Measurements from ENCODE around the gene WDR18.

Gene WDR18

DNA sequence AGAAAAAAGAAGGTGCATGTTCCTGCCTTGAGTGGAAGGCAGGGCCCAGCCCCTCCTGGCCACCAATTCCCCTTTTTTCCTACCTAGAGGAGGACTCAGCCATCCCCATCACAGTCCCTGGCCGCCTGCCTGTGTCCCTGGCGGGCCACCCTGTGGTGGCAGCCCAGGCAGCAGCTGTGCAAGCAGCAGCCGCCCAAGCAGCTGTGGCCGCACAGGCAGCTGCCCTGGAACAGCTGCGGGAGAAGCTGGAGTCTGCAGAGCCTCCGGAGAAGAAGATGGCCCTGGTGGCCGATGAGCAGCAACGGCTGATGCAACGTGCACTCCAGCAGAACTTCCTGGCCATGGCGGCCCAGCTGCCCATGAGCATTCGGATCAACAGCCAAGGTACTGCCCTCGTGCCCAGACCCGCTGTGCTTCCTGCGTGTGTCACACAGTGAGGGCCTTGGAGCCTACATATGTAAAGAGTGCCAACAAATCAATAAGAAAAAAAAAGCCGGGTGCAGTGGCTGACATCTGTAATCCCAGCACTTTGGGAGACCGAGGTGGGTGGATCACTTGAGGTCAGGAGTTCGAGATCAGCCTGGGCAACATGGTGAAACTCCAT, 17.6 kb upstream of the WDR18 start:
- no peak for DNase-seq

- DNase-seq = no peak
Measured at GRCh38 chr19:970695-971094, 13.4 kb upstream of the WDR18 start.

GRCh38 chr19:971795-972194, 12.3 kb upstream of the WDR18 start:
- no peak for DNase-seq

DNA sequence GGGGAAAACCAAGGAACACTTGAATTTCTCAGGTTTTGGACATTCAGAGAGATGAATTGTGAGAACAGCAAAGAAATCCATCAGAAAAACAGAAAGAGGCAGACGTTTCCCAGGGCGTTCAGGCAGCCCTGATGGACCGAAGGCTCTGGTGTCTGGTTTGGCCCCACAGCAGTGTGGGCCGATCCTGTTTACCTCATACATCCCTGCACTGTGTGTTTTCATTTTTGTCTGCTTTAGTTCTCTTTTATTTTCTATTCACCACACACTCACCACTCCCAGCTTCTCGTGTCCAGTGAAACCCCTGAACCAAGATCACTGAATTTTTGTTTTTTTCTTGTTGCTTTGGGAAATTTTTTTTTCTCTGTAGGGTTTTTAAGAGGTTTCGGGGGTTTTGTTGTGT, 11.9 kb upstream of the WDR18 start:
- DNase-seq = no peak

DNA sequence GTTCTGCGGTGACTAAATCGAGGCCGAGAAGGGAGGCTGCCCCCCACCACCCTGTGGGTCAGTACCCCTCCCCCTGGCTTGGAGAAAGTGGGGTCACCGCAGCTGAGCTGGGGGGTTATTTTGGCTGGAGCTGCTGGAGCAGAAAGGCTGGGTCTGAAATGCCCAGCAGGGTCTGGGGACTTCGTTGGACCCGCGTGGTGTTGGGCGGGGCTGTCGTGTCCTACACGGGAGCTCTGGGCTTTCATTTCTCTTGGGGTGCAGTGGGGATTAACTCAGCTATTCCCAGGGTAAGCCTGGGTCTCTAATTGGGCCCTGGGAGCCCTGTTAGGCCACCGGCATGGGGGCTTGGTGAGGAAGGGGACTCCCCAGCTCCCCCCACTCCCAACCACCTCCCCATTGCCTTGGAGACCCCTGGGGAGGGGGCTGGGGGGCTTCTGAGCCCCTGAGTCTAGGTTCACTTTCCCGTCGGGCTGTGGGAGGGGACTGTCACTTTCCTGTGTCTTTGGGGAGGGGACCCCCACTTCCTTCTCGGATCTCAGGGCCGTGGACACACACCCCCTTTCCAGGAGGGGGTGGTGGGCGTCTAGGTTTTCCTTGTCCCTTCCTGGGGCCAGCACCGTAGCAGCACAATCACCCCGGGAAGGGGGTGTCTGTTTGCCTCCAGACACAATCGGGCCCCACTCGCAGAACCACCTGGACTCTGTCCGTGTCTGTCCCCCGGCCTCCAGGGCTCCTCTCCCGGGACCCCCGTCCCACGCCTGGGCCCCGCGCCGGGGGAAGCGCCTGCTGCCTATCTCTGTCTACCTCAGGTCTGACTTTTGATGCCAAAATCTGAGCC, 10.2 kb upstream of the WDR18 start:
- no peak for DNase-seq

- DNase-seq = no peak
Measured at GRCh38 chr19:974564-975257, 9.4 kb upstream of the WDR18 start.

DNA sequence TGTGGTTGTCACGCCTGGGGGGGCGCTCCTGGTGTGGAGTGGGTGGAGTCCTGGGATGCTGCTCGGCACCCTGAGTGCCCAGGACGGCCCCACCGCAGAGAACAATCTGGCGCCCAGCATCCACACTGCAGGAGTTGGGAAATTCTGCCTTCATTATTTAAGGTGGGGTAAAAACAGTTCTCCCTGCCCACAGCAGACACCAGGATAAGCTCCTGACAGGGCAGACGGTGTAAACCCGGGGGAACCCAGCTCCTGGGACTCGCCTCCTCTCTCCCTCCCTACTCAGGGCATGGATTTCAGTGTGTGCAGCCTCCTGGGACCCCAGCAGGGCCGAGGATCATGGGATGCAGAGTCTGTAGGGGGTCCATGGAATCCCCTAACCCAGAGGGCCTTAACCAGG, 7.7 kb upstream of the WDR18 start:
- no peak for DNase-seq

GRCh38 chr19:977058-977464, 7.1 kb upstream of the WDR18 start:
- DNase-seq = no peak

GRCh38 chr19:979318-979741, 4.8 kb upstream of the WDR18 start:
- no peak for DNase-seq

DNA sequence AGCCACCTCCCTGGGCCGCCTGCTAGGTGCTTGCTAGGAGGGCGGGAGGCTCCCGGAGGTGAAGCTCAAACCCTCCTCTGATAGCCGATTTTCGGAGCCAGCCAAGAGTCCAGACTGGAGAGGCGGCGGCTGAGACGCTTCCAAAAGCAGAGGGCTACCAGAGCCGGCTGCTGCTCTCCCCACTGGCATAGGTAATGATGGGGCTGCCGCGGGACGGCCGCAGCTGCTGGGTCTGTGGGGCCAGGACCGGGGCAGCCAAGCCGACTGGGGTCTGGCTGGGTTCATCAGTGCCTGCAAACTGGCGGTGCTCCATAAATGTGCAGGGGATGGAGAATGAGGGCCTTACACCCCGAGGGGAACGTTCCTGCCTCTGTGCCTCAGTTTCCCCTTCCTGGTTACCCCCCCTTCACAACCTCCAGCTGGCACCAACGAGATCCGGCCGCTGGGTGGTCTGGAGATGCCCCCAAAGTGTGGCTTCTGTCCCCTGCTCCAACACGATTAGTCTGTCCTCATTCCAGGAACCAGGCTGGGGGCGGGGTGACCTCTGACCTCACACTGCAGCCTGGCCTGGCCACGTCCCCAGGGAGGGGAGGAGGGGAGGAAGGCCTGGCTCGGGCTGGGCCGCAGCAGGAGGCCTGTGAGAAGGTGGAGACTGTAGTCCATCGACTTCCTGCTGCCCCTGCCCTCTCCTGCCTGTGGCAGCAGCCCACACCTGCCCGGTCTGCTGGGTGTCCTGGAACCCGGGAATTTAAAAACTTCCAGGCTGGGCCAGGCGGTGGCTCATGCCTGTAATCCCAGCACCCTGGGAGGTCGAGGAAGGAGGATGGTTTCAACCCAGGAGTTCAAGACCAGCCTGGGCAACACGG, 3.8 kb upstream of the WDR18 start:
- DNase-seq = no peak

- DNase-seq = no peak
Measured at GRCh38 chr19:982567-983170, 1.5 kb upstream of the WDR18 start.

DNA sequence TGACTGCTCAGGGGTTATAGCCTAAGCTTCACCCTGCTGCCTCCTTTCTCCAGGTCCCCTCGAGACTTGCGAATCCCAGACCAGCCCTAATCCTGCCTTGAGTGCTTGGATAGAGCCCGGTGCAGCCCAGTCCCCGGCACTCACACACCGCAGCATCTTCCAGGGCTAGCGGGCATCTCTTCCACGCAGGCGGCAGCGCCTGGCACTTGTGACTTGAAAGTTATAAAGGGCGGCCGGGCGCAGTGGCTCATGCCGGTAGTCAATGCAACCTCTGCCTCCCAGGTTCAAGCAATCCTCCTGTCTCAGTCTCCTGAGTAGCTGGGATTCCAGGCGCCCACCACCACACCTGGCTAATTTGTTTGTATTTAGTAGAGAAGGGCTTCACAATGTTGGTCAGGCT, 1.9 kb downstream of the WDR18 start:
- DNase-seq = no peak

GRCh38 chr19:988081-988480, 3.9 kb downstream of the WDR18 start:
- DNase-seq = no peak

DNA sequence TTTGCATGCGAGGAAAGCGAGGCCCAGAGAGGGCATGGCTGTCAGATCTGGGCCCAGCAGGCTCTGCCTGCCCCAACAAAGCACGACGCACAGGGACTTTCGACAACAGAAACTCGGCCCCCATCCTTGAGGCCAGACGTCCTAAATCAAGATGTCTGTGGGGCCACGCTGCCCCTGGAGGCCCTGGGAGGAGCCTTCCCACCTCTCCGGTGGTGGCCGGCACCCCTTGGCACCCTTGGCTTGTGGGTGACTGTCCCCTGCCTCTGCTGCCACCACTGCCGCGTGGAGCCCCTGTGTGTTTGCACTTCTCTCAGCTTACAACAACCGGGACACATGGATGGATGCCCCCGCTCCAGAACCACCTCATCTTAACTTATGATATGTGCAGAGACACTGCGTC, 4.4 kb downstream of the WDR18 start:
- no peak for DNase-seq

GRCh38 chr19:989381-990081, 5.4 kb downstream of the WDR18 start:
- DNase-seq = no peak

DNA sequence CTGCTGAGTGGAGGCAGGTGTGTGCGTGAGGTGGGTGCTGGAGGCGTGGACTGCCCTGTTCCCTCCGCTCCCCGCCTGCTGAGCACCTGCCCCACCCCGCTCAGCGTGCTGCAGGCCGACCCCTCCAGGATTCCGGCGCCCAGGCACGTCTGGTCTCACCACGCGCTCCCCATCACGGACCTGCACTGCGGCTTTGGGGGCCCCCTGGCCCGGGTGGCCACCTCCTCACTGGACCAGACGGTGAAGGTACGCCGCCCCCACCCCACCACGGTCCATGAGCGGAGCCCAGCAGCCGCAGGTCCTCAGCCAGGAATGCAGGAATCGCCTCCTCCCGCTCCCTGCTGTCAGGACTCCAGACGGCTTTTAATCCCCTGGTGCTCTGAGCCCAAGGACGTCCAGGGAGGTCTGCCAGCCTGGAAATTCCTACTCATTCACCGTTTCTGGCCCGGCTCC, 6.0 kb downstream of the WDR18 start:
- no peak for DNase-seq

DNA sequence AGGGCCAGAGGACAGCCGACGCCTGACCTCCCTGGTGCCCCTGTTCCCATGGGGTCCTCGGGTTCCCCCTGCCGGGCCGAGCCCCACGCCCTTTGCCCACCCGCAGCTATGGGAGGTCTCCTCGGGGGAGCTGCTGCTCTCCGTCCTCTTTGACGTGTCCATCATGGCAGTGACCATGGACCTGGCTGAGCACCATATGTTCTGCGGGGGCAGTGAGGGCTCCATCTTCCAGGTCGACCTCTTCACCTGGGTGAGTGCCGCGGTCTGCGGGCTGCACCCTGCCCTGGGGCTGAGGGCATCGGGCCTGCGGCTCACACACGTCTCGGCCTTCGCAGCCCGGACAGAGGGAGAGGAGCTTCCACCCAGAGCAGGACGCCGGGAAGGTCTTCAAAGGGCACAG, 6.6 kb downstream of the WDR18 start:
- no peak for DNase-seq

GRCh38 chr19:991174-991931, 7.2 kb downstream of the WDR18 start:
- no peak for DNase-seq

- no peak for DNase-seq
Measured at GRCh38 chr19:991932-992669, 8.0 kb downstream of the WDR18 start.

DNA sequence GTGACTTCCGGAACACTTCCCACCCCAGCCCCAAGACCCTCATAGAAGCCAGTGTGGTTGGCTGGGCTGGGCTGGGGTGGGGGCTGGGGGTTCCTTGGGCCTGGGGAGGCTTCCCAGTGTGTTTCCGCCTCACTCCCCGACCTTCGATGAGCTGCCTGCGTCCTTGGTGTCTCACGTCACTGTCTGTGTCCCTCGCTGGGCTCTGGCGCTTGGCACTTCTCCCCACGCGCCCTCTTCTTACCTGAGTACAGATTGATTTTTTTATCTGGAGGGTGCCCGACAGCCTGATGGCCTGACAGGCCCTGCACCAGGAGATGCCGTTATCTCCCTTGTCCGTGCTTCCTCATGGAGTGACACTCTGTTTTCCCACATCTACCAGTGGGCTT, 8.5 kb downstream of the WDR18 start:
- no peak for DNase-seq
